ENCODE results near the gene MYO3B.
"Not testable (repeated sequence)": the region's sequence is repeated elsewhere in the genome, so short reads cannot be mapped to it uniquely, and the experiment has no call there.

Gene MYO3B

DNA sequence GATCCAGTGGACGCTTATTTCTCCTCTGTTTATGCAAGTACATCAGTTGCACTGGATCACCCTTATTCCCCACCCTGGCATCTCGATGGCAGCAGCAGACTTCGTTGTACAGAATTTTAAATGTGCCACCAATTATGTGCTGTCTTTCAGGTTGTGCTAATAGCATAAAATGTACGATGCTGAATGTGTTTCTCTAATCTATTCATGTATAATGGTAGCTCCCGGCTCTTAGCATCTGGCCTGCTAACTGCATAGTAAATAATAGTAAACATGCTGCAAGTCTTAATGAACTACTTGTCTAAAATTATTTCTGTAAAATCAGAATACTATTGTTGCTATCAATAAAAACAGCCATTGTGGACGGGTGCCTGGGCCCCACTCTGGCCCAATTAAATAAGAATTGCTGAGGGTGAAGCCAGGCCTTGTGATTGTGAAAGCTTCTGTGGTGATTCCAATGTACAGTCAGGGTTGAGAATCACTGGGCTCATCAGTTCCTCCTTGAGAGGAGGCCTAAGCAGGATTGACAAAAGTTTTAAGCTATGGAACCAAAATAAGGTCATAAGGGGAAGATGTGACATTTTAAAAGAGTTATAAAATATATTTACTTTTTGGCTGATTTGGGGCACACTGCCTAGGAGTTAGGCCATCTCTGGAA is 14.4 kb upstream of the MYO3B start:
- no peak for DNase-seq

DNA sequence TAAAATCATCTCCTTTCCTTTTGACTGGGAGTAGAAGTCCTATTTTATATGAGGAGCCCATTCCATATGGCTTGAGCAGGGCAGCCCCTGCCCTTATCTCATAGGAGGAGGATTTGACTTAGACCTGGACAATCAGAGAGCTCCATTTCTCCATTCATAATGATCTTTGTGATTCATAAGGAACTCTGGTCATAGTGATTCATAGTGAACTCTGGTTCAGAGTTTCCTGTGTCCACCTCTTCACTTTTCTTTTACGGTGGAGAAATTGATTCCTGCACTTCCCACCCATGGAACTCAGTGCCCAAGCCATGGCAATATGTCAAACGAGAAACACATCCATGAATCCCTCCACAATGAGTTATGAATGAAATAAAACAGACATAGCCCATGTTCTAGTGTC is 12.8 kb upstream of the MYO3B start:
- DNase-seq: no peak

- no peak for DNase-seq
Observed at GRCh38 chr2:170166735-170167134, 11.2 kb upstream of the MYO3B start.

DNA sequence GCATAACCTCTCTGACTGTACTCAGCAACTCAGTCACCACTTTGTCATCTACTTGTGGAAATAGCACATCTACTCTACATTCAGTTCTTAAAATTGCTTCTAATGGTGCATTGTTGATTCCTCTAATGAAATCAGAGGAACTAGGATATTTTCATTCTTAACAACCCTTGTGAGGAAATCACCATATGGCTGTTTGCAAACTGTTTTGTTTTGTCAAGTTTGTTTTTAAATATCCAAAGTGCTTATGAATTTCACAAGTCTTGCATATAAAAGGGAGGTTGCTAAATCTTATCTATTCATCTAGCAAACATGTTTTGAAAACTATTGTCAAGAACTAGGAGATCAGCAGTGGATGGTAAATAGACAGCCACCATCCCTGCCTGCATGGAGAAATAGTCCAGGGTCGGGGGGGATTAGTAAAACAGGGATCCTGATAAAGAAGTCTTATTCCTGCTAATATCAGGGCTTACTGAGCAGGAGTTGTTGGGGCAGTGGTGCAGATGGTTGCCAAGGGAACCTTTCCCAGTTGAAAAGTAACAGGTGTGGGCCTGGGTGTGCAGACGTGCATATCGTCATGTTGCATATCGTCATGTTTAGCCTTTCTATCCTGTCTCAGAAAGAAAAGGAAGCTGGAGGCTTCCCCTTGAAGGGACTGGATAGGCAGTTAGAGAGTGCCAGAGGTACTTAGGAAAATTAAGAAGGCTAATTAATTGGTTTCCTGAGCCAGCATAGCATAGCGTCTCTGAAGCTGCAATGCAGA is 7.5 kb upstream of the MYO3B start:
- no peak for DNase-seq

DNA sequence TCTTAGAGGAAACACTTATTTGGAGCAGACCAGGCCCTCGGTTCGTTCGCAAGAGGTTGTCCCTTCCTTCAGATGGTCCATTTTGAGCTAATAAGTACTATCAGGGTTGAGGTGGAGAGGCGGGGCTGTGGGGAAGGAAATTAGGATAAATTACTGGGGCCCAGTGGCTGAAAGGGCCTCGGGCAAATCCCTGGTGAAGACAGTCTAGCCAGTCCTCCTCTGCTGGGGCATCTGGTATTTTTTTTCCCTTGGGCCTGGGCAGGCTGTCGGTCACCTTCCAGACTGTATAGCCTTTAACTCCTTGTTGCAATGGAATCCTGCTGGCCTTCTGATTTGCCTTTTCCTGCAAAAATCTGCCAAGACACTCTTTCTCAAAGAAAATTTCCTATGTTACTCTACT is 1.7 kb upstream of the MYO3B start:
- DNase-seq: no peak

DNA sequence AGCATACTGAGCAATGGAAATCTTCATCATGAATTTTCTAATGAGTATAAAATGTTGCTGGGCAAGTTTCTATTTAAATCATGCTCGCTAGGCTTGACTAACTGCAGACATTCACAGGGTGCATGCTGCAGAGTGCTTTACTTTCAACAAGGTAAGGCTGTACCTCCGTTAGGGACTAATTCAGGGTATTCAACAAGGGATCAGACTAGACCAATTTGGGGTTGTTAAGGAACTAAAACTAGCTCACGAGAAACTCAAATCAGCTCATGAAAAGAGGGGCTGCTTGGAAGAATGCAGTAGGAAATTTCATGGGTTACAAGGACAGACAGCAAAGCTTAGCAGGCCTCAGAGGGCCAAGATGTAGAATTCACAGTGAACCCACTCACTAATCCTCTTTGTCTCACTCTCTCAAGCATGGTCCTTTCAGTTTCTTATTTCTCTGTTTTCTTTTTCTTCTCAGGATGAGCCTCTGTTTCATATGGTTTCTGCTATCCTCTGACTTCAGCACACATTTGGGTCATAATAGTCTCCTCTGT is 2.2 kb downstream of the MYO3B start:
- no peak for DNase-seq

DNA sequence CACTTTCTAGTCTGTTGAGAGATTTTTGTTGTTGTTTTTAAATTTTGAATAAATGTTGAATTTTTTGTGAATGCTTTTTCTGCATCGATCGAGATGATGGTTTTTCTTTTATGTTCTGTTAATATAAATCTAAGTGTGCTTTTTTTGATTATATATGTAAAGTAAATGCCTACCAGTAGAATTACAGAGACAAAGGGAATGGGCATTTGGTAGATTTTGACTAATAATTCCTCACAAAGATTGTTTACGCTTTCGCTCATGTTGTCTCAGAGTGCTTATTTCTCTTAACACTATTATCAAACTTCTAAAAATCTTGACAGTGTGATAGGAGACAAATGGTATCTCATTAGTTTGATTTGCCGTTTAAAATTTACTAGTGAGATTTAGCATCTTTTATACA is 3.7 kb downstream of the MYO3B start:
- DNase-seq: no peak

DNA sequence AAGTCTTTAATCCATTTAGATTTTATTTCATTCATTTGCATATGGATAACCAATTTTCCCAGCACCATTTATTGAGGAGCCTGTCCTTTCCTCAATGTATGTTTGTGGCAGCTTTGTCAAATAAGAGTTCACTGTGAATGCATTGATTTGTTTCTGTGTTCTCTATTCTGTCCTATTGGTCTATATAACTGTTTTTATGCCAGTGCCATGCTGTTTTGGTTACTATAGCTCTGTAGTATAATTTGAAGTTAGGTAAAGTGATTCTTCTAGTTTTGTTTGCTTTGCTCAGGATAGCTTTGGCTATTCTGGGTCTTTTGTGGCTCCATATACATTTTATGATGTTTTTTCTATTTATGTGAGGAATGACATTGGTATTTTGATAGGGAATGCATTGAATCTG is 7.4 kb downstream of the MYO3B start:
- DNase-seq: no peak

DNA sequence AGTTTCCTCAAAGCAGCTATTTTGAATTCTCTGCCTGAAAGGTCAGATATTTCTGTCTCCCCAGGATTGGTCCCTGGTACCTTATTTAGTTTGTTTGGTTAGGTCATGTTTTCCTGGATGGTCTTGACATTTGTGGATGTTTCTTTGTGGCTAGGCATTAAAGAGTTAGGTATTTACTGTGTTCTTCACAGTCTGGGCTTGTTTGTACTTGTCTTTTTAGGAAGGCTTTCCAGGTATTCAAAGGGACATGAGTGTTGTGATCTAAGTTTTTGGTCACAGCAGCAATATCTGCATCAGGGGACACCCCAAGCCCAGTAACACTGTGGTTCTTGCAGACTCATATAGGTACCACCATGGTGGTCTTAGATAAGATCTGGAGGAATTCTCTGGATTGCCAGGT is 11.8 kb downstream of the MYO3B start:
- no peak for DNase-seq

- no peak for DNase-seq
Observed at GRCh38 chr2:170190172-170190571, 12.2 kb downstream of the MYO3B start.

GRCh38 chr2:170191166-170191866 is 13.4 kb downstream of the MYO3B start:
- no peak for DNase-seq

DNA sequence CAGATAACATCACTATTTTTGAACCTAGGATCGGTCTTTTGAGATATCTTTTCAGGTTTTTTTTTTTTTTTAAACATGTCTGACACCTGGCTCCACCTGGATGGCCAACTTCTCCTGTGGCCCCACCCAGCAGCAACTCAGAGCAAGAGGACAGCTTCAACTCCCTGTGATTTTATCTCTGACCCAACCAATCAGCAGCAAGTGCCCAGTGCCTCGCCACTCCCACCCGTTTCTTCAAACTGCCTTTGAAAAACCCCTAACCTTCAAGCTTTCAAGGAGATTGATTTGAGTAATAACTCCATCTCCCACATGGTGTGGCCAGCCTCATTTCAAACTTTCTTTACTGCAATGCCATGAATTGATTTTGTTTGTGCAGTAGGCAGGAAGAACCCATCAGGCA is 19.0 kb downstream of the MYO3B start:
- no peak for DNase-seq

GRCh38 chr2:170201275-170201674 is 23.3 kb downstream of the MYO3B start:
- no peak for DNase-seq

DNA sequence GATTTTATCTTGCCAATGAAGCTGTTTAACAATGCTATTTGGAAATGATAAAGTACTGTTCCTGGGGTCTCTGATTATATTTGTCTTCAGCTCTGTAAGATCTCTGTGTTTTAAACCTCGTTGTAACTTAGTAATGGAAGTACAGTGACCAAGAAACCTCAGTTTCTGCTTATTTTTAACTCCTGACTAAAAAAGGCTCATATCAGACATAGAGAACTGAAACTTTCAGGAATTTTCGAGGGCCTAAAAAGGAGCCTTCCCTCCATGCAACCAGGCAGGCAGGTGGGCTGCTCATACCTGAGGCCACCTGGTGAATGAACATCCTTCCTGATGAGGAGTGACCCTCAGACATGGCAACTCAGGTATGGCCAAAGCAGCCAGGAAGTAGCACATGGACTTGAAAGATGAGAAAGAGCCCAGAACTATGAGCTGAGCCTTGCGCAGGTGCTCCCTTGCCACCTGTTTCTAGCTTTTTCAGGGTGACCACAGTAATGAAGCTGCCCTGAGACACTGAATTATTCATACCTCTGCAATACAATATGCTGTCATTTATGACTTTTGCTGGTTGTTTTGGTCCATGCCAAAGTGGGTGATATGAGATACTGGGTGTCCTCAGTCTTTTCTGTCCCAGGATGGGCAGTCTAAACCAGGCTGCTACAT is 23.9 kb downstream of the MYO3B start:
- no peak for DNase-seq

DNA sequence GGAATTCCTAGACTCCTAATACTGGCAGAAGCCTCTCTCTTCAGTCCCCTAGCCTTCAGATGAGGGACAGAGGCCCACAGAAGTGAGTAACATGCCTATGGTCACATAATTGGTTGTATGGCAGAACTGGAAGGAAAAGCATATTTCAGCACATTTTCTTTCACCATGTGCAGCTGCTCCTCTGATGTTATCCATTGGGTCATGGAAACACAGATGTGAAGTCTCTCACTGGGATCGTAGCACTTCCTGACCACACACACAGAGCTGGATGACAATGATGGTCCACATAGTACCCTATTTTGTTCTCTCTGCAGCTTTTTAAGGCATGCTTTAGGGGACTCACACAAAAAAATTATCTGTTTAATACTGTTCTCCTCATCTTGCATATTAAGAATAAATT is 24.5 kb downstream of the MYO3B start:
- no peak for DNase-seq

DNA sequence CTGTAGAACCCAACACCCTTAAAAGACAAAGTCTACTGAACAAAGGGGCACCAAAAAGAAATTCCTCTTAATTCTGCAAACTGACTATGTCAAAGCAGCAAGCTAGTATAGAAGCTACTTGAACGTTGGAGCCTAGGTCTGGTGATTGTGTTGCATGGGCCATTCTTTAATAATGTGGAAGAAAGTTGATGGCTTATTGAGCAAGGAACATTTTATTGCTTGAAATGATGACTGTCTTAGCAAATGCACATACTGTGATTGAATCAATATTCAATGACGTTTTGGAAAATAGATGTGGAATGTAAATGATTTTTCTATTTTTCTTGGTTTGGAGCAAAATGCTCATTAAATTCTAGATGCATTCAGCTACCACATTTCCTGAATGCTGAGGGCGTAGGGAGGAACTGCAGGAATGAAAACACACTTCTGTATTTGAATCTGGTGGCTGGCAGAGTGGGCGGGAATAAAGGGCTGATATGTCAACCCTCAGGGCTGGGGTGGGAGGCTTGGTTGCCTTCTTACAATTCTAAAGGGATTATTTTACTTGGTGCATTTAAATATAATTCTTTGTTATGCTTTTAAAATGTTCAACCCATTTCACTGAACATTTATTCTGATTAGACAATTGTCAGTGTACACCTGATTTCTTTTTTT is 26.5 kb downstream of the MYO3B start:
- DNase-seq: no peak

DNA sequence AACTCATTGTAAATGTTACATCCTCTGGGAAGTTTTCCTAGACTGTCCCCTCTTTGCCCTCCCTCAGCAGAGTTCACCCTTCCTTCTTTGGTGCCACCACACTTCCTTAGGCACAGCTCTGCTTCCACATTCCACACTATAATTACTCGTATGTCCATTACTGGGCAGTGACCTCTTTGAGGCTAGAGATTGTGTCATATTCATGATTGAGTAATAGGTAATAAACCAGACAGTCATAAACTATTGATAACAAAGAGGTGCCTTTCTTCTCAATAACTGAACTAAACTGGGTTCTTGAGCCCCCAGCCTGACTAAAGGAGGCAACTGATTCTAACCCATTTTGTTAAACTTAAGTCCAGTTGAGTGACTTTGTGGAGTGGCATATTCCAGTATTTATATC is 28.3 kb downstream of the MYO3B start:
- DNase-seq: no peak

DNA sequence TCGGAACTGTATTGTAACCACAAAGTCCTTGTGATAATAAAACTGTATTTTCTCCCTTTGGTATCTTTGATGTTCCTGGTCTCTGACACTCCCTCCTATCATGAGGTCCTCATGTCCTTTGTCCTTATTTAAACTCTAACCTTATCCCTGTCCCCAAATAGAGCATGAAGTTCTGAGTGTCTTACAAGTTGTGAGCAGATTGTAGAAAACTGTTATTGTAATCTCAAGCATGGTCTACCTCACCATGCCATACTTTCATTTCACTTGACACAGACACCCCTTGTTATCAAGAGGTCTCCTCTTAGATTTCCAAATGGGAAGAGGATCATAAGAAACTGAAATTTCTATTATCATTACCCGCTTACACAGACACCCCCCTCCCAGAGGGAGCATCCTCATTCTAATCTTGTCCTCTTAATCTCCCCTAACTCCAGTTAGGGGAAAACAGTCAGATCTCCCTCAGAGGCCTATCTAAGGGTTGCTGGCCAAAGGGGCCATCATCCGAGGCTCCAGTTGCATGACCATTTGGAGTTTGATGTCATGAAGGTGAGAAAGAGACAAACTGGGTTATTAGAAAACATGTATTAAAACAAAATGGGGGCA is 29.0 kb downstream of the MYO3B start:
- no peak for DNase-seq

- no peak for DNase-seq
Observed at GRCh38 chr2:170207901-170208300, 30.0 kb downstream of the MYO3B start.

- DNase-seq: no peak
Observed at GRCh38 chr2:170208967-170209366, 31.0 kb downstream of the MYO3B start.

DNA sequence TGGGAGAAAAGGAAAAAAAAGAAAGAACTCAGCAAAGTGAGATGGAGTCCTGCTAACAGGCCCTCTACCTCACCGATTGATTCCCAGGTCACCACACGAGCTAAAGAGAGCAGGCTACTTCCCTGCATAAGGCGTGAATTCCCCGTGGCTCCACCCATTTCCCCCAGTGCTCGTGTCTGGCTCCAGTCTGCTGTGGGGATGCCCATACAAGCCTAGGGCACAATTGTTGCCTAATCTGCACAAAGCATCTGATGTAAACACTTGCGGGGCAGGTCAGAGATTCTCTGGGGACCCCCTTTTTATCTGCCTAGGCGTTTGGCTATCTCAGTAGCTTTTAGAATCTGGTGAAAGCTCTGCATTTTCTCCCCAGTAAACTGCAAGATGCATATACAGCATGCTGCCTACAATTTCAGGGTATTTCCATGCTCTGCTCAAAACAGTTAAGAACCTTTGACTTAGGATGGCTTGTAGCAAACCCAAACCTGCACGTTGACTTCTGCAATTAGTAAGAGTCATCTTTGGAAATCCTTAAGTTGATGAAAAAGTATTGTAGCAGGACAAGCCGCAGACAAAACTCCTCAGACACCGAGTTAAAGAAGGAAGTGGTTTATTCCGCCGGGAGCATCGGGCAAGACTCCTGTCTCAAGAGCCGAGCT is 34.8 kb downstream of the MYO3B start:
- DNase-seq: no peak

- not testable (repeated sequence) for DNase-seq
Observed at GRCh38 chr2:170213281-170213625, 35.3 kb downstream of the MYO3B start.
